Adrenal gland (tissue), 12 donors: ENCODE data around the gene CMIP. TPM values are rescaled to one million over a fixed set of nuclear protein-coding genes. Genes with fewer than 3 reads are reported as not detected.

Source experiments
- DNase-seq, 7 donors: peaks; one replicate each; pipeline ENCODE4 v3.0.0-alpha.2; 2019 to 2020
- H3K27ac ChIP-seq, 5 donors: fragments of 200-600 bp; sonication (generic) in 4 of 5; 1 replicate in 3 of 5; 2 replicates in 2 of 5; pipeline versions ENCODE4 v1.5.1 to v1.8.0; 2016 to 2020; ENCODE audit warnings: mild to moderate bottlenecking in 1 of 5
- H3K27me3 ChIP-seq: fragments of 200-600 bp; 2 replicates; pipeline ENCODE4 v1.8.0; 2021
- H3K36me3 ChIP-seq, 2 donors: fragments of 200-600 bp; replicated peaks in 1 of 2; 1 replicate in 1 of 2; 2 replicates in 1 of 2; pipeline versions ENCODE4 v1.5.1 to v1.8.0; 2018 to 2022
- H3K4me1 ChIP-seq, 2 donors: fragments of 200-600 bp; replicated peaks in 1 of 2; 1 replicate in 1 of 2; 2 replicates in 1 of 2; pipeline versions ENCODE4 v1.5.1 to v1.8.0; 2018 to 2021
- H3K4me3 ChIP-seq, 4 donors: fragments of 200-600 bp; sonication (generic) in 3 of 4; one replicate each; pipeline ENCODE4 v1.5.1; 2016 to 2018
- H3K9me3 ChIP-seq, 3 donors: fragments of 200-600 bp; sonication (generic) in 1 of 3; replicated peaks in 1 of 3; 1 replicate in 2 of 3; 2 replicates in 1 of 3; pipeline versions ENCODE4 v1.5.1 to v1.8.0; 2016 to 2021
- CTCF ChIP-seq, 6 experiments: fragments of 450-650 bp in 4 of 6; fragments of 200-600 bp in 2 of 6; sonication (generic) in 1 of 6; IDR thresholded peaks; 1 replicate in 5 of 6; 2 replicates in 1 of 6; pipeline versions ENCODE4 v1.5.1 to v1.8.0; 2016 to 2021; ENCODE audit warnings: antibody characterized with exemption in 6 of 6, mild to moderate bottlenecking in 2 of 6, moderate library complexity in 1 of 6
- POLR2A ChIP-seq, 2 donors: fragments of 450-650 bp; IDR thresholded peaks; one replicate each; pipeline ENCODE4 v1.6.1; 2017; ENCODE audit warnings: antibody characterized with exemption in 2 of 2, mild to moderate bottlenecking in 2 of 2, moderate library complexity in 1 of 2
- WGBS, 4 donors: extraction: QIAGEN DNeasy Blood & Tissue Kit in 2 of 4; methylation state at CpG; one replicate each; pipeline versions ENCODE4 v1.1.5 to v1.1.7; 2013 to 2017; 5-methylcytosine and 5-hydroxymethylcytosine counted together
- intact Hi-C, 2 donors: fragments of 100-400 bp; cut with DNase I; formaldehyde crosslinking; loops; one replicate each; pipeline versions ENCODE4 v1.14.1 to v1.15.0; 2022 to 2023
- polyA plus RNA-seq, 3 donors: library from polyadenylated mRNA; stranded (reverse); fragments of 200-250 nt in 2 of 3; fragments of 350-450 nt in 1 of 3; fragmentation: Illumina TruSeq in 1 of 3; extraction: RNeasy Lipid Tissue Mini Kit (QIAGEN cat#74804) in 1 of 3; gene quantifications; one replicate each; pipeline ENCODE4 v1.2.3, GENCODE V29; 2013 to 2014
- total RNA-seq, 9 donors: library from RNA; depleted of rRNA in 4 of 9; stranded (reverse); fragments of >200 nt in 4 of 9; fragments of 120-200 nt in 1 of 9; fragmentation: NEBNext Ultra II Directional in 1 of 9; extraction: Animal tissue kit (Norgen Biotek cat#: 25700) in 1 of 9; gene quantifications; one replicate each; pipeline versions ENCODE4 v1.1.0 to v1.2.4, GENCODE V29; 2013 to 2023
- donor health status: healthy with polysubstance abuse.
- donor health status: Bipolar disorder and iron deficiency.
- donor health status: DM: yes; HTN: yes; CAD: no.
- donor health status: DM: no; HTN: no; CAD: no.
- donor health status: DM: no; HTN: no; CAD: no.
- donor health status: DM: yes; HTN: yes; CAD: no.

The CMIP gene
- total and polyA plus RNA-seq, 12 donors = 8.1 to 87.9 (median 42.5) TPM

GRCh38 chr16:81728435-81728834, 283.8 kb downstream of the CMIP start:
- H3K4me1 ChIP-seq = peaks cover 0 to 10% of the 10 kb centered on the region in 2 donors
- intact Hi-C loops = loop anchor here in 1 of 2 donors (10.0 kb wide), 1 partner anchor 364 kb away; no protein-coding TSS in a partner anchor
- no peak overlapping the region for H3K4me3 ChIP-seq
- 74 to 90% (median 80%) methylated on average over 4 of the region's 4 CpGs for WGBS, 4 donors
- TF ChIP-seq POLR2A (IDR thresholded peaks at IDR 0.05) (no peak), CTCF (IDR thresholded peaks at IDR 0.05) (no peak)
- H3K27me3 ChIP-seq = no peaks in the 10 kb centered on the region
- H3K36me3 ChIP-seq = no peaks in the 10 kb centered on the region
- no peak for DNase-seq
- H3K9me3 ChIP-seq = no peaks in the 10 kb centered on the region
- H3K27ac ChIP-seq = no peak overlapping the region

DNA sequence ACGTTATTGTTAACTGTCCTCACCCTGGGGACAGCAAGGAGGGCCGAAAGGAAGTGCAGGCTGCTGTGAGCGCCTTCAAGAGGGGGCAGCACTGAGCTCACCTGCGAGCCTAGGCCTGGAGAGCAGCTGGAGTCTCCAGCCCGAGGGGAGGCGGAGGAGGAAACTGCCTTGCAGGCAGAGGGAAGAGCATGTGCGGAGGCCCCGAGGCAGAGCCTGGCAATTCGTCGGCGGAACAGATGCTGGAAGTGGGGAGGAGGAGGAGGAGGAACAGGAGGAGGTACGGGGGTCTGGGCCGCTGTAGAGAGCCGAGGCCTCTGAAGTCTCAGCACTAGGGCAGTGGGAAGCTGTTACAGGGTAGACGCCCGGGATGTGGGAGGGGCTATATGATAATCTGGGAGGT, 284.8 kb downstream of the CMIP start:
- intact Hi-C loops = loop anchor here in 1 of 2 donors (10.0 kb wide), 1 partner anchor 365 kb away; no protein-coding TSS in a partner anchor
- DNase-seq = no peak
- WGBS, 4 donors = 79 to 91% (median 87%) methylated on average over 16 of the region's 16 CpGs

GRCh38 chr16:81730090-81731051, 285.8 kb downstream of the CMIP start:
- WGBS, 4 donors = 16 to 35% (median 26%) methylated on average over 22 to 47 of the region's 47 CpGs
- H3K9me3 ChIP-seq = no peaks in the 10 kb centered on the region
- H3K4me1 ChIP-seq = peaks cover 0 to 10% of the 10 kb centered on the region in 2 donors
- DNase-seq = peak; percentile 79 to 92 (median 85)
- H3K36me3 ChIP-seq = no peaks in the 10 kb centered on the region
- H3K27ac ChIP-seq = peak overlapping the region in 2 of 5 donors; percentile 52 to 77
- intact Hi-C loops = loop anchor here in 1 of 2 donors (5.0 kb wide), 1 partner anchor 368 kb away; no protein-coding TSS in a partner anchor
- H3K4me3 ChIP-seq = peak overlapping the region in 1 of 4 donors; percentile 36
- no peaks in the 10 kb centered on the region for H3K27me3 ChIP-seq
- no peak for TF ChIP-seq POLR2A (IDR thresholded peaks at IDR 0.05)
- peak; percentile 30 to 62 (median 49) for TF ChIP-seq CTCF (IDR thresholded peaks at IDR 0.05)

More for the DNA sequence above, 284.8 kb downstream of the CMIP start:
- Histone ChIP-seq H3K36me3 (no peaks in the 10 kb centered on the region), H3K27me3 (no peaks in the 10 kb centered on the region), H3K9me3 (no peaks in the 10 kb centered on the region), H3K27ac (no peak overlapping the region), H3K4me3 (no peak overlapping the region), H3K4me1 (peaks cover 0 to 10% of the 10 kb centered on the region in 2 donors)
- TF ChIP-seq CTCF (IDR thresholded peaks at IDR 0.05) = no peak
- TF ChIP-seq POLR2A (IDR thresholded peaks at IDR 0.05) = no peak

DNA sequence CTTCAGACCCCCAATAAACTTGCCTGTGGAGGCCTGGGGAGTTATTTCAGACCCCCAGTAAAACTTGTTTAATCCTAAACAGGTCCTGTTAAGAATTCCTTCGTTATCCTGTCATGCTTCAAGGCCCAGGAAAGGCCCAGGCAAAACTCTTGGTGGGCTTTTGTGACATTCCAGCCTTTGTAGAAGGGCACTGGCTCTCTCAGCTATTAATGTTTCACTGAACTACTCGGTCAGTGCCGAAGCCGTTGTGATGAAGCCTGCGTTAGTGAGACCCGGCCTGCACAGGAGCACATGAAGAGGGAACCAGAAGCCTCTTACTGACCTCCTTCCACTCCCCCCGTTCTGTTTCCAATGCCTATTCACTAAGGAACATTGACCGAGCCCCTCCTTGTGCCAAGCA, 287.0 kb downstream of the CMIP start:
- no peaks in the 10 kb centered on the region for H3K9me3 ChIP-seq
- no peak overlapping the region for H3K27ac ChIP-seq
- no peak for DNase-seq
- intact Hi-C loops = loop anchor here in 1 of 2 donors (5.0 kb wide), 1 partner anchor 369 kb away; no protein-coding TSS in a partner anchor
- H3K36me3 ChIP-seq = no peaks in the 10 kb centered on the region
- H3K4me3 ChIP-seq = no peak overlapping the region
- no peaks in the 10 kb centered on the region for H3K27me3 ChIP-seq
- 84 to 97% (median 88%) methylated on average over 8 of the region's 8 CpGs for WGBS, 4 donors
- TF ChIP-seq POLR2A (IDR thresholded peaks at IDR 0.05) (no peak), CTCF (IDR thresholded peaks at IDR 0.05) (no peak)
- H3K4me1 ChIP-seq = peaks cover 0 to 10% of the 10 kb centered on the region in 2 donors
